ENCODE results near the gene BTBD2.

The BTBD2 gene

GRCh38 chr19:1981253-1981652 lies 34.3 kb downstream of the BTBD2 start:
- H3K9ac ChIP-seq (ENCODE audit: low read depth, low read length, poor library complexity, severe bottlenecking) = no peak overlapping the region
- H3K36me3 ChIP-seq (ENCODE audit: insufficient read depth, low read length) = peaks cover 59% of the 10 kb centered on the region; the same call in 1 of the 2 replicates
- peaks cover 9% of the 10 kb centered on the region for H4K20me1 ChIP-seq (ENCODE audit: insufficient read depth, low read length, poor library complexity, severe bottlenecking)

GRCh38 chr19:1980809-1981181 lies 34.7 kb downstream of the BTBD2 start:
- Histone ChIP-seq H3K9me3 (ENCODE audit: insufficient read depth, low read depth, low read length) (no peaks in the 10 kb centered on the region), H3K4me3 (ENCODE audit: low read length, poor library complexity, severe bottlenecking) (no peak overlapping the region), H2AFZ (ENCODE audit: low read length) (no peak overlapping the region), H4K20me1 (ENCODE audit: insufficient read depth, low read length, poor library complexity, severe bottlenecking) (peaks cover 9% of the 10 kb centered on the region), H3K79me2 (ENCODE audit: insufficient read depth, low read length) (peaks cover 8% of the 10 kb centered on the region; the same call in 1 of the 2 replicates), H3K9me2 (replicated peaks; ENCODE audit: low read depth, low read length) (no peaks in the 10 kb centered on the region), H3K4me2 (ENCODE audit: low read depth, low read length, poor library complexity, severe bottlenecking) (no peak overlapping the region), H3K4me1 (ENCODE audit: insufficient read depth, low read length, poor library complexity, severe bottlenecking) (no peaks in the 10 kb centered on the region), H3K9ac (ENCODE audit: low read depth, low read length, poor library complexity, severe bottlenecking) (no peak overlapping the region), H3K27me3 (ENCODE audit: insufficient read depth, low read length, poor library complexity, severe bottlenecking) (no peaks in the 10 kb centered on the region), H3K36me3 (ENCODE audit: insufficient read depth, low read length) (peaks cover 59% of the 10 kb centered on the region; the same call in 1 of the 2 replicates), H3F3A (ENCODE audit: low read depth) (no peaks in the 10 kb centered on the region)
- TF ChIP-seq EZH2phosphoT487 (IDR thresholded peaks at IDR 0.05; ENCODE audit: borderline replicate concordance) = no peak
- TF ChIP-seq, protein P1, sequence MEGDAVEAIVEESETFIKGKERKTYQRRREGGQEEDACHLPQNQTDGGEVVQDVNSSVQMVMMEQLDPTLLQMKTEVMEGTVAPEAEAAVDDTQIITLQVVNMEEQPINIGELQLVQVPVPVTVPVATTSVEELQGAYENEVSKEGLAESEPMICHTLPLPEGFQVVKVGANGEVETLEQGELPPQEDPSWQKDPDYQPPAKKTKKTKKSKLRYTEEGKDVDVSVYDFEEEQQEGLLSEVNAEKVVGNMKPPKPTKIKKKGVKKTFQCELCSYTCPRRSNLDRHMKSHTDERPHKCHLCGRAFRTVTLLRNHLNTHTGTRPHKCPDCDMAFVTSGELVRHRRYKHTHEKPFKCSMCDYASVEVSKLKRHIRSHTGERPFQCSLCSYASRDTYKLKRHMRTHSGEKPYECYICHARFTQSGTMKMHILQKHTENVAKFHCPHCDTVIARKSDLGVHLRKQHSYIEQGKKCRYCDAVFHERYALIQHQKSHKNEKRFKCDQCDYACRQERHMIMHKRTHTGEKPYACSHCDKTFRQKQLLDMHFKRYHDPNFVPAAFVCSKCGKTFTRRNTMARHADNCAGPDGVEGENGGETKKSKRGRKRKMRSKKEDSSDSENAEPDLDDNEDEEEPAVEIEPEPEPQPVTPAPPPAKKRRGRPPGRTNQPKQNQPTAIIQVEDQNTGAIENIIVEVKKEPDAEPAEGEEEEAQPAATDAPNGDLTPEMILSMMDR (conservative IDR thresholded peaks at IDR 0.05; ENCODE audit: low read length) = no peak

More at GRCh38 chr19:1981253-1981652, 34.3 kb downstream of the BTBD2 start:
- no peaks in the 10 kb centered on the region for H3K4me1 ChIP-seq (ENCODE audit: insufficient read depth, low read length, poor library complexity, severe bottlenecking)
- no peaks in the 10 kb centered on the region for H3K27me3 ChIP-seq (ENCODE audit: insufficient read depth, low read length, poor library complexity, severe bottlenecking)
- peaks cover 8% of the 10 kb centered on the region; the same call in 1 of the 2 replicates for H3K79me2 ChIP-seq (ENCODE audit: insufficient read depth, low read length)
- H3K9me3 ChIP-seq (ENCODE audit: insufficient read depth, low read depth, low read length) = no peaks in the 10 kb centered on the region
- H3F3A ChIP-seq (ENCODE audit: low read depth) = no peaks in the 10 kb centered on the region
- no peaks in the 10 kb centered on the region for H3K9me2 ChIP-seq (replicated peaks; ENCODE audit: low read depth, low read length)
- H3K4me3 ChIP-seq (ENCODE audit: low read length, poor library complexity, severe bottlenecking) = no peak overlapping the region
- no peak overlapping the region for H2AFZ ChIP-seq (ENCODE audit: low read length)
- H3K4me2 ChIP-seq (ENCODE audit: low read depth, low read length, poor library complexity, severe bottlenecking) = no peak overlapping the region
- TF ChIP-seq, protein P1 (conservative IDR thresholded peaks at IDR 0.05; ENCODE audit: low read length) = no peak
- TF ChIP-seq EZH2phosphoT487 (IDR thresholded peaks at IDR 0.05; ENCODE audit: borderline replicate concordance) = no peak

DNA sequence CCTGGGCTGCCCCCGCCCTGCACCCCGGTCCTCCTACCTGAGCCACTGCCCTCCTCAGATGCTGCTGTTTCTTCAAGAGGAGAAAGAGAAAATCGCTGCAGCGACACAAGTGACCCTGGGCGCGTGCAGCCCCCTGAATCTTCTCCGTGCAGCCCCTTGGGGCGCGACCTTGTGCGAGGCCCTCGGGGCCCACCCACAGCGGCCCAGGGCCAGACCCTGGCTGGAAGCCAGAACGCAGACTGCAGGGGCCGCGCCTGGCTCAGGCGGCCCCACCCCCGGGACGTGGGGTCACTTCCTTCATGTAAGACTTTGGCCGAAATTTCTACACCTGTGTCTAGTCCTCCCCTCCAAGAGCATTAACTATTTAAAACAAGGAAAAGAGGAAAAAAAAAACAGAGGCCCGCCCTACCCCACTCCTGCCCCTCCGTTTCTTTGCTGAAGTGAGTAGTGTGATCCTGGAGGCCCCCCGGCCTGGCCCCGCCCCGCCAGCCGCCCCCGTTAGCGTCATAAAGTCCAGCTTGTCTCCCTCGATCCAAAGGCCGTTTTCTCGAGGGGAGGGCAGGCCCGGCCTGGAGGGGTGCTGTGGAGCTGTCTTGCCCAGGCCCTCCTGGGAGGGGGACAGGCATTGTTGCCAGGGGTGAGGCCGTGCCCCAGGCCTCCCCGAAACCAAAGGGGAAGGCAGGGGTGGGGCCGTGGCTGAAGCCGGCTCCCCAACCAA lies 35.3 kb downstream of the BTBD2 start:
- H3K9me2 ChIP-seq (replicated peaks; ENCODE audit: low read depth, low read length) = no peaks in the 10 kb centered on the region
- no peaks in the 10 kb centered on the region for H3K9me3 ChIP-seq (ENCODE audit: insufficient read depth, low read depth, low read length)
- H4K20me1 ChIP-seq (ENCODE audit: insufficient read depth, low read length, poor library complexity, severe bottlenecking) = peaks cover 9% of the 10 kb centered on the region
- H3F3A ChIP-seq (ENCODE audit: low read depth) = no peaks in the 10 kb centered on the region
- H3K4me3 ChIP-seq (ENCODE audit: low read length, poor library complexity, severe bottlenecking) = no peak overlapping the region
- no peak overlapping the region for H3K4me2 ChIP-seq (ENCODE audit: low read depth, low read length, poor library complexity, severe bottlenecking)
- no peak overlapping the region for H2AFZ ChIP-seq (ENCODE audit: low read length)
- TF ChIP-seq, protein P1 (conservative IDR thresholded peaks at IDR 0.05; ENCODE audit: low read length) = no peak
- no peak for TF ChIP-seq EZH2phosphoT487 (IDR thresholded peaks at IDR 0.05; ENCODE audit: borderline replicate concordance)
- no peaks in the 10 kb centered on the region for H3K4me1 ChIP-seq (ENCODE audit: insufficient read depth, low read length, poor library complexity, severe bottlenecking)
- H3K36me3 ChIP-seq (ENCODE audit: insufficient read depth, low read length) = peaks cover 59% of the 10 kb centered on the region; the same call in 1 of the 2 replicates
- H3K79me2 ChIP-seq (ENCODE audit: insufficient read depth, low read length) = peaks cover 10% of the 10 kb centered on the region; the same call in 1 of the 2 replicates
- no peak overlapping the region for H3K9ac ChIP-seq (ENCODE audit: low read depth, low read length, poor library complexity, severe bottlenecking)
- H3K27me3 ChIP-seq (ENCODE audit: insufficient read depth, low read length, poor library complexity, severe bottlenecking) = no peaks in the 10 kb centered on the region

All from Loucy (cell line).